ENCODE measurements around the gene CPSF6.
A peak's percentile ranks its signal among the peaks of the same experiment; 100 is the strongest.
"Not testable (repeated sequence)": the region's sequence is repeated elsewhere in the genome, so short reads cannot be mapped to it uniquely, and the experiment has no call there.

CPSF6 gene

GRCh38 chr12:69254862-69255261 lies 15.5 kb downstream of the CPSF6 start:
- FAIRE-seq (no peak), DNase-seq (ENCODE audit: low spot score) (no peak)

GRCh38 chr12:69258655-69259054 lies 19.3 kb downstream of the CPSF6 start:
- DNase-seq (ENCODE audit: low spot score) (no peak), FAIRE-seq (no peak)

GRCh38 chr12:69262264-69262974 lies 23.1 kb downstream of the CPSF6 start:
- no peak for DNase-seq (ENCODE audit: low spot score)
- no peak for FAIRE-seq

- DNase-seq (ENCODE audit: low spot score): no peak
- FAIRE-seq: no peak
Measured at GRCh38 chr12:69265205-69265604, 25.8 kb downstream of the CPSF6 start.

GRCh38 chr12:69265633-69266032 lies 26.3 kb downstream of the CPSF6 start:
- DNase-seq (ENCODE audit: low spot score); FAIRE-seq: not testable (repeated sequence)

- no peak for DNase-seq (ENCODE audit: low spot score)
- no peak for FAIRE-seq
Measured at GRCh38 chr12:69266036-69266635, 26.8 kb downstream of the CPSF6 start.

GRCh38 chr12:69269736-69270135 lies 30.4 kb downstream of the CPSF6 start:
- FAIRE-seq: no peak
- DNase-seq (ENCODE audit: low spot score): no peak

- FAIRE-seq: no peak
- DNase-seq (ENCODE audit: low spot score): no peak
Measured at GRCh38 chr12:69272511-69272910, 33.1 kb downstream of the CPSF6 start.

- DNase-seq (ENCODE audit: low spot score) (no peak), FAIRE-seq (no peak)
Measured at GRCh38 chr12:69274861-69275260, 35.5 kb downstream of the CPSF6 start.

GRCh38 chr12:69275471-69275891 lies 36.1 kb downstream of the CPSF6 start:
- FAIRE-seq (no peak), DNase-seq (ENCODE audit: low spot score) (no peak)

GRCh38 chr12:69278814-69279782 lies 39.7 kb downstream of the CPSF6 start:
- FAIRE-seq (no peak), DNase-seq (ENCODE audit: low spot score) (no peak)

GRCh38 chr12:69284131-69284530 lies 44.8 kb downstream of the CPSF6 start:
- DNase-seq (ENCODE audit: low spot score): peak; percentile 63
- peak; percentile 83 for FAIRE-seq

GRCh38 chr12:69287556-69287955 lies 48.2 kb downstream of the CPSF6 start:
- DNase-seq (ENCODE audit: low spot score) (no peak), FAIRE-seq (no peak)

- DNase-seq (ENCODE audit: low spot score): peak; percentile 57
- FAIRE-seq: no peak
Measured at GRCh38 chr12:69290545-69291277, 51.3 kb downstream of the CPSF6 start.

- FAIRE-seq (no peak), DNase-seq (ENCODE audit: low spot score) (no peak)
Measured at GRCh38 chr12:69291278-69291593, 51.9 kb downstream of the CPSF6 start.

- no peak for FAIRE-seq
- DNase-seq (ENCODE audit: low spot score): no peak
Measured at GRCh38 chr12:69298133-69298532, 58.8 kb downstream of the CPSF6 start.

- FAIRE-seq: no peak
- no peak for DNase-seq (ENCODE audit: low spot score)
Measured at GRCh38 chr12:69298947-69299346, 59.6 kb downstream of the CPSF6 start.

- no peak for FAIRE-seq
- DNase-seq (ENCODE audit: low spot score): no peak
Measured at GRCh38 chr12:69304284-69304683, 64.9 kb downstream of the CPSF6 start.

- FAIRE-seq (no peak), DNase-seq (ENCODE audit: low spot score) (no peak)
Measured at GRCh38 chr12:69309461-69309860, 70.1 kb downstream of the CPSF6 start.

GRCh38 chr12:69313209-69313608 lies 73.8 kb downstream of the CPSF6 start:
- no peak for FAIRE-seq
- no peak for DNase-seq (ENCODE audit: low spot score)

- DNase-seq (ENCODE audit: low spot score); FAIRE-seq: not testable (repeated sequence)
Measured at GRCh38 chr12:69316784-69317183, 77.4 kb downstream of the CPSF6 start.
